ENCODE data around the gene AQP12B.

The AQP12B gene

DNA sequence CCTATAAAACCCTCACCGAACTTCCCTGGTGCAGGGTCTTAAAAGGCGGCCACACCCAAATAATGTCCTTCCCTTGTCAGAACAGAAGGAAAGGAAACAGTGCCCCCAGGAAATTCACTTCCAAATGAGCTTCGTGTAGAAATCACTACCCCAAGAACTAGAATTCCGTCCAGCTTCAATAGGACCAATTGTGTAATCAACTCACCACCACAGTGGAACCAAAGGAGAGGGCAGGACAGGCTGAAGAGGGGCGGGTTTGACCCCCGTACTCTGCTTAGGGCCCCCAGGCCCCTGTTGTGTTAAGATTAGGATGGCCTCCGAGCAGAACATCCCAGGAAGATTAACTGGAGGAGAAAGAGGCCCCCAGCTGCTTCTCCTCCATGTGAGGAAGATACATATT is 33.4 kb downstream of the AQP12B start:
- DNase-seq (ENCODE audit: low read depth in 2 of 2, low spot score in 1 of 2) = no peak

DNA sequence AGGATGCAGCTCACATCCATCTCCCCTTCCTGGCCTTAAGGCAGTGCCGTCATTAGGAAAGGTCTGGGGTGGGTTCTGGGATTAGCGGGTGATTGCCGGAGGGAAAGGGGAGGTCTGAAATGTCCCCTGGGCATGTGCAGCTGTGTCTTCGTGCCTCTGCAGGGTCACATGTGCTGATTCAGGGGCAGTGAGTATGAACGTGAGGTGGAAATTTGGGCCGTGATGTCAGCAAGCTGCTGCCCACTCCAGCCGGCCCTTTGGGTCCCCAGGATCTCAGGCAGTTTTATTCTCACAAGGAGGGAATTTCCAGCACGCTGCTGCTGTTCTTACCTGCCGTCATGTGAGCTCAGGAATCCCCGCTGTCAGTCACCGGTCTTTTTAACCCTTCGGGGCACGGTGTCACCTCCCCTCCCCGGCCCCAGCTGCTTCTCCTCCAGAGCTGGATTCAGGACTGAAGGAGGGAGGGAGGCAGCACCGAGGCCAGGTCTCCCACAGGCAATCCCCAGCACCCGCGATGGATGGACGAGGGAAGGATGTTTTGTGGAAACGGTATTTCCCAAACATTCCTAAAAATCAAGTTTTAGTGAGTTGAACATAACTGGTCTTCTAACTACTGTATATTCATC is 33.9 kb downstream of the AQP12B start:
- DNase-seq (ENCODE audit: low read depth in 2 of 2, low spot score in 1 of 2) = no peak

DNA sequence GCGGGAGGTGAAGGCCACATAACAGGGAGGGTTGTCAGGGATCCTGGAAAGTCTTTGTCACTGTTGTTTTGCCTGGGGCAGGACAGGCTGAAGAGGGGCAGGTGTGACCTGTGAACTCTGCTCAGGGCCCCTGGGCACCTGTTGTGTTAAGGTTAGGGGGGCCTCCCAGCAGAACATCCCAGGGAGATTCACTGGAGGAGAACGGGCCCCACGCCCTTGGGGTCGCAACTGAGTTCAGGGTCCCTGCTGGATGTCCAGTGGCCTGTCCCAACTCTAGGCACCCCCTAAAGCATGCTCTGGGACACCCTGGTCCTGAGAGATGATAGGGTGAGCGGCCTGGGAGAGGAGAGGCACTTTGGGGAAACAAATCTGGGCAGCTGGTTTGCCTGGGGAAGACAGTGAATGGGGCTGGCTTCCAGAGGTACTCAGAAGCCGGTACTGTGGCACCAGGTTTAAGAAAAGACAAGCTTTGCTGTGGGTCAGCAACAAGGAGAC is 34.5 kb downstream of the AQP12B start:
- DNase-seq (ENCODE audit: low read depth in 2 of 2, low spot score in 1 of 2) = no peak

DNA sequence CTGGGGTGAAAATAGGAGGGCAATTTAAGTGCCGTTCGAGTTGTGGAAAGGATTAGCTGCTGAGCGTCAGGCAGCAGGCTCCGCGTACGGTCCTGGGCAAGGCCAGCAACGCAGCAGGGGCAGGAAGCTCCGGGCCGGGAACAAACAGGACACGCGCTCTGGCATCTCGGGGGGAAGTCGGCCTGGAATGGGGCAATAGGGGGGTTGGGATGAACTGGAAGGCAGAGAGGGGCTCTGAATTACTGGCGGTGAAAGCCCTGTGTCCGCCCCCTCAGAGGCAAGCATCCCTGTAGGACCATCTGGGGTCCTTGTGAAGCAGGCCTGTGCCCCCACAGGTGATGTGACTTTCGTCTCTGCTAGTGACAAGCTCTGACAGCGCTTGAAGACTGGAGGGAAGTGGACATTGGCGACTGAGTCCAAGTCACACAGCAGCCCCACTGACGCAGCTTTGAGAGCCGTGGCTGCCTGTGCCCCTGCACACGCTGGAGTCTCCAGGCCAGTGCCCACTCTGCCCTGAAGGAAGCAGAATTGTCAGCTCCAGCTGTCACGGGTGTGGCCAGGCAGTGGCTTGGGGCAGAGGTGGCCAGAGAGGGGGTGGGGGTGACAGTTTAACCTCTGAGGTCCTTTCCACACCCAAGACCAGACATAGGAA is 35.1 kb downstream of the AQP12B start:
- no peak for DNase-seq (ENCODE audit: low read depth in 2 of 2, low spot score in 1 of 2)

DNA sequence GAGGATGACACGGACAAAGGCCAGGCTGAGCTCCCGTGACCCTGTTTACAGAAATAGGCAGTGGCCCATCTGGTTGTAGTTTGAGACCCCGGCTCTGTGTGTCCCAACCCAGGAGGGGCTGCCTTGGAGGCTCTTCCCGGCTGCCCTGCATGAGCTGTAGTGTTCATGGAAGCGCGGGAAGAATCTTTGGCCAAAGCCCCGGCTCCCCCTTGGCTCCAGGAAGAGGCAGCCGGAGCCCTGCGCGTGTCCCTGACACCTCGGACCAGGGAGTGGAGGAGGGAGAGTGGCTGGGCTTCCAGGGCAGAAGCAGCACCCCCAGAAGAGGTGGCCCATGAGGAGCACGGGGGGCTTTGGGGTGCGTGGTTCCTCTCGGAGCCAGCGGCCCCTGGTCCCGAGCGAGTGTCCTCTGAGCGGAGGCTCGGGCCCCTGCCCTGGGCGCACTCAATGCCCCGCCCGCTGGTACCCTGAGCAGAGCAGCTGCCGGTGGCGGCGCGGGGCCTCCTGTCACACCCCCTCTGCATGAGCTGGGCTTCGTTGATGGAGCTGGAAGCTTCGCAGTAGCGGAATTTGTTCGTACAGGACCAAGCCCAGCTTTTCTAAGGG is 35.7 kb downstream of the AQP12B start:
- DNase-seq (ENCODE audit: low read depth in 2 of 2, low spot score in 1 of 2) = no peak

DNA sequence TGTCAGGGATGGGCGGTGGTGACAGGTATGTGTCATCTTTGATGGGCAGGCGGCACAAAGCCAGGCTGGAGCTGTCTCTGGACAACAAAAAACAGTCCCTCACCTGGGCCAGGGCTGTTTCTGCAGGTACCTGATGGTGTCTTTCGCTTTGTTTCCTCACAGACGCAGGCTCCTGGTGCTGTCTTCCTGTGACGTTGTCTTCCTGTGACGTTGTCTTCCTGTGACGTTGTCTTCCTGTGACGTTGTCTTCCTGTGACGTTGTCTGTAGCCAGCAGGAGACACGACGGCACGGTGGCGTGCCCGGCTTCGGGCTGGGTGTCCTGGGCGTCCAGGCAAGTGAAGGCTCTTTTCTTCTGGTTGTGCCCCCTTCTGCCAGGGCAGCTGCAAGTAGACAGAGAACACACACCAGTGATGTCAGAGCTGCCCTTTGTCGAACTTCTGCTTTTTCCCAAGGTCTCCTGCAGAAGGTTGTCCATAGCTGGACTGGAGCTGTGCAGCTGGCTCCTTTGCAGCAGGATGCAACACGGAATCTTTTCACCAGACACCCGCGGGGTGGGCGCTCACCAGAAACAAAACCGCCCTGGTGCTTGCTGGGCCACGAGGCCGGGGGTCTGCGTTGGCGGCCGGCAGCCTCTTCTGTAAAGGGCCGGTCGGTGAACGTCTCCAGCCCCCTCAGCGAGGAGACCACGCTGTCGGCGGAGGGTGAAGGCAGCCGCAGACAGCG is 36.3 kb downstream of the AQP12B start:
- no peak for DNase-seq (ENCODE audit: low read depth in 2 of 2, low spot score in 1 of 2)

DNA sequence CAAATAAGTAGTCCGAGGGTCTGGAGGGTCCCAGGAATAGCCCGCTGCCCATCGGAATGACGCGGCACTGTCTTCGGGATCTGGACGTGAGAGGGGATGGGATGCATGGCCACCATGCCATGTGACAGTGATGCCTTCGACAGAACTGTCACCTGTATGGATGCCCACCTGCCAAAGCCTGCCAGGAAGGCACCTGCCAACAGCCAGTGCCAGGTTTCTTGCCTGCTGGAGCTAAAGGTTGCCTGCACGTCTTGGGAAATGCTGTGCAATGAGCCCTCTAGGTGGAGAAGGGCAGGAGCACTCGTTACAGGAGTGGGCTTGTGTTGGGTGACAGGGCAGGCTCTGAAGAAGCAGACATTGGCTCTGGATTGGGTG is 36.9 kb downstream of the AQP12B start:
- no peak for DNase-seq (ENCODE audit: low read depth in 2 of 2, low spot score in 1 of 2)

DNA sequence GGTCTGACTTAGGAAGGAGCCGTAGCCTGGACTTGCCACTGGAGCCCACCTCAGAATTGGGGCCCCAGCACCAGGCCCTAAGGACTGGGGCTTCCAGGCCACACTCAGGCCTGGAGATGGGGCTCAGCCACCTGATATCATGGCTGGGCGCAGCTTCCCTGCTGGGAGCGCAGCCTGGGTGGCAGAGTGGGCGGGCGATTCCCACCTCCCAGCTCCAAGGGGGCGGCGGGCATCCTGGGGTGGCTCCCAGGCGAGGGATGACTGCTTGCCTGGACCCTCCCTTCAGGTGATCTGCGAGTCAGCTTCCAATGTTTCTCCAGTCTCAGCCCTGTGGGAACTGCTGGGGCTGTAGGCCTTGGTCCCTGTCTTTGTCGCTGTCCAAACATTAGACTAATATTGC is 37.3 kb downstream of the AQP12B start:
- DNase-seq (ENCODE audit: low read depth in 2 of 2, low spot score in 1 of 2) = no peak

DNA sequence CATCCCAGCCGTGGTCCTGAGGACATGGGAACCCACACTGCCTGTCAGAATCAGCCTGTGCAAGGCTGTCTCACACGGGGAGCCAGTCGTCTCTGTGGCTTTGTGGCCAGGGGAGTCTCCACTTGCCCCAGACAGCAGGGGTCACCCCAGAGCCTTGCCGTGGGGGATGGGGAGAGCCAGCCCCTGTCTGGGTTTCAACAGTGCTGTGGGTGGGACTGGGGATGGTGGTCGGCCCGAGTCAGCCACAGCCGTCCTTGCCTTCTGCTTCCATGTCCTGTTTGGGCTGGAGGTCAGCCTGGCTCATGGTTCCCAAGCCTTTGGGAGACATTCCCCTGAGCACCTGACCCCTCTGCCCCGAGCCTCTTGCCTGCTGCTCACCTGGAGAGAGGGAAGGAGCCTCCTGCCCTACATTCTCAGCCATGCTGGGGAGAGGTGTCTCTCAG is 37.8 kb downstream of the AQP12B start:
- DNase-seq (ENCODE audit: low read depth in 2 of 2, low spot score in 1 of 2) = no peak

DNA sequence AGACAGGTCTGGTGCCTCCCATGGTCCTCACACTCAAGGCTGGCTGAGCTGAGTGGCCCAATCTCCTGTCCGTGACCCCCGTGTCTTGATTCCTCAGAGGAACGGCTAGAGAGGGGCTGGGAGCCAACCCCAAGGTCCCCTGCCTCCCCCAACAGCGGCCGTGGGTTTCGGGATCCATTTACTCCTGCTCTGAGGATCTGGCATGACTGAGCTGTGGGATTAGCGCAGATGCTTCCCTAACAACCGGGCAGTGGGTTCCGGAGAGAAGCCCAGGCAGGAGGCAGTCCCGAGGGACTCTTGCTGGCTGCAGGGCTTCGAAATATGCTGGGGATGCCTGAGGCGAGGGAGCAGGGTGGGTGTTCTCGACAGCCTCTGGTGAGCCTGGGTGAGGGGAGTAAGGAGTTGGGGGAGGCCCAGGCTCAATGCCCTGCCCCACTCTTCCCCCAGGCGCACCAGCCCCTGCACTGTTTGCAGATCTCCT is 38.5 kb downstream of the AQP12B start:
- no peak for DNase-seq (ENCODE audit: low read depth in 2 of 2, low spot score in 1 of 2)

DNA sequence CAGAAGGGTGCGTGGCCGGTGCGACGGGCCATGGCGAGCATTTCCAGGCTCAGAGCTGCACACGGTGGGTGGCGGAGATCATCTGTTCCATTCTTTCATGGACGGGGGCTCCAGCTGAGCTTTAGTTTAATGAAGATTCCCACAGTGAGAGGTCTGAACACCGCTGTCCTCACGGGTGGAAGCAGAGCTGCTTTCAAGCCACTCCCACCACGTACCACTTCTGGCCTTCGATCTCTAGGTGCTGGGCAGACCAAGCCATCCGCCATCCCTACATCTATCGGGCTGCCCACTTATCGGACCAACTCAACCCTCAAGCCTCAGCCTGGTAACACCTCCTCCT is 38.9 kb downstream of the AQP12B start:
- DNase-seq (ENCODE audit: low read depth in 2 of 2, low spot score in 1 of 2) = no peak

DNA sequence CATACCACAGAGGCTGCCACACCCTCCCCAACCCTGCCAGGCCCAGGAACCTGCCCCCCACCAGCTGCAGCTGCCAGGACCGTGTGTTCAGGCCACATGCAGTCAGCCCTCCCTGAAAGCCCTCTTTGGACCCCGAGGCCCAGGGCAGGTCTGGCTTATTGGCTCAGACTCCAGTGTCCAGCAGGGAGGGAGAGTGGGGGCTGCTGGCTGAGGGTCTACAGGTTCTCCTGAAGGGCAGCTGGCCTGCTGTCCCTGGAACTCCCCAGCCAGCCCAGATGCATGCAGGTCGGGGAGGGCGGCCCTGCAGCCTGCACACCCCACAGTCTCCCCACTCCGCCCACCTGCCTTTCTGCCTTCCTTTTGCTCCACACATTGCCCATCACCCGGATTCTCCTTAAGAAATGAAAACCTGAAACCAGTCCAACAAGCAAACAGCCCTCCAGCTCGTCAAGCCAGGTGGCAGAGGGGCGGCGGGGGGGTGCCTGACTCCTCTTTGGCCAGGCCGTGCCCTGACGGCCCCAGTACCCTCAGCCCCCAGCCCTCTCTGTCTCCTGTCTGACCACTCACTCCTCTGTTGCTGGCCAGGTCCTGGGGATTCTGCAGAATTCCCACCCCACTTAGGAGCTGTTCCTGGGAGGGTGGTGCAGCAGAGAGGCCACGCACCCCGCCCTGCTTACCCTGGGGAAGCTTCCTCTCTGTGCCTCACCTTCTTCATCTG is 39.4 kb downstream of the AQP12B start:
- no peak for DNase-seq (ENCODE audit: low read depth in 2 of 2, low spot score in 1 of 2)

DNA sequence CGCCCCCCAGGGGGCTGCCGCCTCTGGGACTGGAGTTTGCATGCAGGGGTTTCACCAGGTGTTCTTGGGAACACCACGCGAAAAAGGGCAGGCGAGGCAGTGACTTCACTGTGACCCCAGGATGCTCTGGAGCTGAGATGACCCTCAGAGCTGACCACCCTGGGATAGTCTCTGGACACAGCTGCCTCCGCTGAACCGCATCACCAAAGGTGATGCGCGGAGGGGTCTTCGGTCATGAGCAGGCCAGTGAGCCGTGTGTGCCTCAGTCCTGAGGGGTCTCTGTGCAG is 39.9 kb downstream of the AQP12B start:
- no peak for DNase-seq (ENCODE audit: low read depth in 2 of 2, low spot score in 1 of 2)

DNA sequence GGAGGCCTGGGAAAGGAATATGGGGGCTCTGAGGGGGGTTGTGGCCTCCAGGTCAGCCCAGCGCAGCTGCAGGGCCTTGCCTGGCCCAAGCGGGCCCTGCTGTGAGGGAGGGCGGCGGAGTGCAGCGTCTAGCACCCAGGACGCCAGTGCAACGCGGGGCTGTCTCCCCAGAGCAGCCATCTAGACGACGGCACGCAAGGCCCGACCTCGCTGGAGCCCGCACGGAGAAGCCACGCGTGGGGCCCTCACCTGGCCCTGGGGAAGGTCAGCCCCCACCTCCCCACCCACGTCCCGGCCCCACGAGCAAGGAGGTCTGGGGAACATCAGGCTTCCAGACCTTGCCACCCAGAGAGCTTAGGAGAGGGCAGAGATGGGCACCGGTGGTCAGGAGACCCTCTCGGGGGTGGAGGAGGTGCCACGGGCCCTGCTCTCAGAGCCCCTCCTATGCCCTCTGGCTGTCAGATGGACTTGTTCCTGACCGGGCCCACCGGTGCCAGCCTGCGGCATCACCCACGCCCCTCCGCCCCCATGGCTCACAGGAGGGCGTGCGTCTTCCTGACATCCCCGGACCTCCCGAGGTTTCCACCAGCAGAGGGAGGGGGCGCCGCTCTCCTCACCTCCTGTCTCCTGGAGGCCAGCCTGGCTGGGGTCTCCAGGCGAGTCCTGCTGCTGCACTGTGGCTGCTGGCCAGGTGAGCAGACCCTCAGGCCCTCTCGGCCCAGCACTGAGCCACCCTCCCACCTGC is 40.5 kb downstream of the AQP12B start:
- no peak for DNase-seq (ENCODE audit: low read depth in 2 of 2, low spot score in 1 of 2)

DNA sequence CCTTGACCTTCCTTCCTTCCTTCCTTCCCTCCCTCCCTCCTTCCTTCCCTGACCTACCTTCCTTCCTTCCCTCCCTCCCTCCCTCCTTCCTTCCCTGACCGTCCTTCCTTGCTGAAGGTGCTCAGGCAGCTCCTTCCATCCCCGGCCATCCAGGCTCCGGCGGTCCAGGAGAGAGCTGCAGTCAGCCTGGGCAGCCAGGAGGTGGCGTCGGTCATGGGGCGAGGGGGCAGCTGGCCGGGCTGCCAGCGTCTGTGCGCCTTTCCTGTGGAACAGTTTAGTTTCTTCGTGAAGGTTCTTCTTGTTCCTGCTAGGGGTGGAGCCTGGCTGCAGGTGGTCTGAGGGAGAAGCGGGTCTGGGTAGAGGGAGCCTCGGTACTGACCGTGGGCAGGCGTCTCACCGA is 41.7 kb downstream of the AQP12B start:
- DNase-seq (ENCODE audit: low read depth in 2 of 2, low spot score in 1 of 2) = no peak

DNA sequence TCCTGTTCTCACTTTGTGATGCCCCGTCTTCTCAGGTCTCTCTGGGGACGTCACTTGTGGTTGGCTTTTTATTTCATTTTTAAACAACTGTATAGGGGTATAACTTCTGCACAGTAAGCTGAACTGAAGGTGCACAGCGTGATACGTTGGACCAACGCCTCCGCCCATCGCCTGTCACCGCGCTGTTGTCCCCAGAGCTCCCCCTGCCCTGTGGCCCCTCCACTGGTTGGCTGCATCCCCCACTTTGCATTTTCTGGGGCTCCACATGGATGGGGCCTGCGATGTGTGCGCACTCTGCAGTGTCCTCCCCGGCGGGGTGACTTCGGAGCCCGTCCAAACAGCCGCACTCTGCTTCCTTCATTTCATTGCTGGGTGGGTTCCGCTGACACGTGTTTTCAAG is 43.1 kb downstream of the AQP12B start:
- no peak for DNase-seq (ENCODE audit: low read depth in 2 of 2, low spot score in 1 of 2)

DNA sequence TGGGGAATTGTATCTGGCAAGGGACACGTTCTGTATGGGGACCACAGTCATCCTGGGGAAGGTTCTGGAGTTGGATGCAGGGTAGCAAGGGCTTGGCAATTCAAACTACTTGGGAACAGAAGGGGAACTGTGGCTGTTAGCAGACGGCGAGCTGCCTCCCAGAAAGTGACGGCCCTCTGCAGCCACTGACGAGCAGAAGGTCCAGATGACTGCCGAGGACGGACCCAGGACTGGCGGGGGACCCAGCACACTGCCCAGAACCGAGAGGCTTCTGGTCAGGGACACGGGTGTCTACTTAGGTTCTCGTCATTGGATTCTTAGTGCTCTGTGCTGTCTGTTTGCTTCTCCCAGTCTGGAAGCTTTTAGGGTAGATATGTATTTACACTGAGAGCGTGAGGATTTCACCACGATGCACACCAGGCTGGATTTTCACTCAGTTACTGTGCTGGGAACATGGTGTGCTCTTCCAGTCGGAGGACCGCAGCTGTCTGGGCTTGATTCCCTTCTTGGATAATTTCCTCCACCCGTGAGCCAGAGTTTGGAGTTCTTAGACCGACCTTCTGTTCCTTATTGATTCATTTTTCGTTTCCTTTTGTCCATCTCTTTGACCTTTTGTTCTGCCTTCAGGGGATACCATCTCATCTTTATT is 44.0 kb downstream of the AQP12B start:
- DNase-seq (ENCODE audit: low read depth in 2 of 2, low spot score in 1 of 2) = no peak

DNA sequence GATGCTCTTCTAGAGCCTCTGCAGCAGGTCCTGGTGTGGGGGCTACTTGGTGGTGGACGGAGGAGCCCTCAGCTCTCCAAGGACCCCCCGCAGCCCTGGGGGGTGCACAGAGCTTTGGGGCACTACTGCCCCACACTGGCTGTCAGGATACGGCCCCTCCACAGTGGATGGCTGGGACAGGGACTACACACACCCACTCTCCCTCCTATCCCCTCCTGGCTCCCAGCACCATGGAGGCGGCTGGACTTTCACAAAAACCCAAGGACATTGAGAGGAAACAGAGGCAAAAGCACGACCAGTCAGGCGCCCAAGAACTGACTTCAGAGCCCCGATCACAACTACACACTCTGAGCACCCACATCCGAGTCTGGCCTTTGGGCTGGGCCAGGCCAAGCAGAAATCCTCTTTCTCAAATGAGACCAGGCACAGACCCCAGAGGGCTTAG is 44.8 kb downstream of the AQP12B start:
- no peak for DNase-seq (ENCODE audit: low read depth in 2 of 2, low spot score in 1 of 2)

DNA sequence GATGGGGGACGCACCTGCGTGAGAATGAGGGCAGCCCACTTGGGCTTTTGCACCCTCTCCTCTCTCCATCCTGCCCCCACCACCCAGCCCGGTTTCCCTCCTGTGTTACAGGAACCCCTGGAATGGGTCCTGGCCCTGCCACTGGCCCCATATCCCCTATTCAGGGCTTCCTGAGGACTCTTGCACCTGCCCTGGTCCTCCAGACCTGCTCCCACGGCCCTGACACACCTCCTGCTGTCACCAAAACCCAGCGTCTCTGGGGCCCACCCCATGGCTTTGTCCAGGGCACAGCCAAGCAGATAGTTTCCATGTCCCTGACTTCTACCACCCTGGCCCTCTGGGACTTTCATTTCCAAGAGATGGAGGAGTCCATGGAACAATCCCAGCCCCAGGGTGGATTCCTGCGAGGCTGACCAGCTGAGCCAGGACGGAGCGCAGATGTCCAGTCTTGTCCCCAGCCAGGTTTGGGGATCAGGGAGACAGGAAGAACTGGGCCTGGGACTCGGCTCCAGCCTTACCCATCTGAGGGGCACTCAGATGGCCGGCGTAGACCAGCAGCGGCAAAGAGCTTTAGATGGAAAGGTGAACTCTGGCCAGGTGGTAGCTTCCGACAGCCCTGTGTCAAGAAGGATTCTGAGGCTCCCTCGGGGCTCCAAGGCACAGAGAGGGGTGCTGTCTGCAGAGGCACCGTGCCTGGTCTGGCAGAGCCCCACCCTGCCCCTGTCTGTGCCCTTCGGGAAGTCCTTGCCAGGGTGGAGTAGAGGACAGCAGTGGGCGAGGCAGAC is 45.4 kb downstream of the AQP12B start:
- DNase-seq (ENCODE audit: low read depth in 2 of 2, low spot score in 1 of 2) = no peak
